Measurements from ENCODE around the gene NEURL2. TPM values are rescaled to one million over a fixed set of nuclear protein-coding genes. Genes with fewer than 3 reads are reported as not detected.

The NEURL2 gene
- total RNA-seq, 1 donor from 2014 or later = 8.4 TPM

DNA sequence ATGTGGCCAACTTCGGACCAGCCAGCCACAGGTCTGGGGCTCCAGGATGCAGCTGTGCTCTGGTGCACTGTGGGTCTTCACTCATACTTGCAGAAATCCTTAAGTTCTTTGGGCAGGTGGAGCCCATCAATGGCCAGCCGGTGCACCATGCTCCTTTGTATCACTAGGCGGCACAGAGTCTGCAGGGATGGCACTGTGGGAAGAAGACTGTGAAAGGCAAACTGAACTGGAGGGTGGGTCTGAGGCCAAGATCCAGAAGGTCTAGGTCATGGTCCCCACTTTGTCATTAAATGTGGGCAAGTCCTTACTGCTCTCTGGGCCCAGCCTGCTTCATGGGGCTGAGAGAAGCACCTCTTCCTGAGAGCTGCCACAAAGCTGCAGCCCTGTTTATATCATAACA, 2.3 kb downstream of the NEURL2 start:
- H3K36me3 Mint-ChIP-seq (ENCODE audit: insufficient read depth) = peaks cover 3% of the 10 kb centered on the region
- no peaks in the 10 kb centered on the region for H3K9me3 Mint-ChIP-seq (ENCODE audit: low read depth)
- no peaks in the 10 kb centered on the region for H3K27me3 Mint-ChIP-seq
- no peak for DNase-seq (ENCODE audit: low spot score, unreplicated experiment)
- TF ChIP-seq, protein P1, sequence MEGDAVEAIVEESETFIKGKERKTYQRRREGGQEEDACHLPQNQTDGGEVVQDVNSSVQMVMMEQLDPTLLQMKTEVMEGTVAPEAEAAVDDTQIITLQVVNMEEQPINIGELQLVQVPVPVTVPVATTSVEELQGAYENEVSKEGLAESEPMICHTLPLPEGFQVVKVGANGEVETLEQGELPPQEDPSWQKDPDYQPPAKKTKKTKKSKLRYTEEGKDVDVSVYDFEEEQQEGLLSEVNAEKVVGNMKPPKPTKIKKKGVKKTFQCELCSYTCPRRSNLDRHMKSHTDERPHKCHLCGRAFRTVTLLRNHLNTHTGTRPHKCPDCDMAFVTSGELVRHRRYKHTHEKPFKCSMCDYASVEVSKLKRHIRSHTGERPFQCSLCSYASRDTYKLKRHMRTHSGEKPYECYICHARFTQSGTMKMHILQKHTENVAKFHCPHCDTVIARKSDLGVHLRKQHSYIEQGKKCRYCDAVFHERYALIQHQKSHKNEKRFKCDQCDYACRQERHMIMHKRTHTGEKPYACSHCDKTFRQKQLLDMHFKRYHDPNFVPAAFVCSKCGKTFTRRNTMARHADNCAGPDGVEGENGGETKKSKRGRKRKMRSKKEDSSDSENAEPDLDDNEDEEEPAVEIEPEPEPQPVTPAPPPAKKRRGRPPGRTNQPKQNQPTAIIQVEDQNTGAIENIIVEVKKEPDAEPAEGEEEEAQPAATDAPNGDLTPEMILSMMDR (IDR thresholded peaks at IDR 0.05; ENCODE audit: unreplicated experiment) = no peak
- peaks cover 8% of the 10 kb centered on the region for H3K4me1 Mint-ChIP-seq (ENCODE audit: low read depth)
- no peak overlapping the region for H3K27ac Mint-ChIP-seq
- no peak overlapping the region for H3K4me3 Mint-ChIP-seq (ENCODE audit: low read depth)

DNA sequence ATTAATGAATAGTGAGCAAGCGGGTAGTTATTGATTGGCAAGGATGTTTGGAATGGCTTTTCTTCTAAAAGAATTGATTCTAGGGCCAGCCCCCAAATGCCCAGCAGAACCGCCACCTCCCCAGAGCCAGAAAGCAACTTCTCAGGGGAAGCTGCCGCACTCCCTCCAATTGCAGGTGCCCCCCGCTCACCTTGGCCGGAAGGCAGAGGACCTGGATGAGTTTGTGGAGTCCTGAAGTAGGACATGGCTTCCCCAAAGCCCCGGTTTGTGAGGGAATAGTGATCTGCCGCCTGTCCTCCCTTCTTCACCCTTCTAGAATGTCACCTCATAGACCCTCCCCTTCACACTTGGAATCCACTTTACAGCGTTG, 3.7 kb downstream of the NEURL2 start, which contains the start of gene SPATA25:
Gene SPATA25 (minus strand): TSS at position 277 of the 370 bp plus-strand sequence. CDS start 32 bp downstream, at position 245.
- H3K27me3 Mint-ChIP-seq = no peaks in the 10 kb centered on the region
- H3K27ac Mint-ChIP-seq = no peak within 1 kb of the TSS
- H3K36me3 Mint-ChIP-seq (ENCODE audit: insufficient read depth) = peaks cover 7% of the 10 kb centered on the region
- H3K9me3 Mint-ChIP-seq (ENCODE audit: low read depth) = no peaks in the 10 kb centered on the region
- no peak within 1 kb of the TSS for H3K4me3 Mint-ChIP-seq (ENCODE audit: low read depth)
- peaks cover 7% of the 10 kb centered on the region for H3K4me1 Mint-ChIP-seq (ENCODE audit: low read depth)
- no peak for DNase-seq (ENCODE audit: low spot score, unreplicated experiment)
- TF ChIP-seq, protein P1 (IDR thresholded peaks at IDR 0.05; ENCODE audit: unreplicated experiment) = no peak

DNA sequence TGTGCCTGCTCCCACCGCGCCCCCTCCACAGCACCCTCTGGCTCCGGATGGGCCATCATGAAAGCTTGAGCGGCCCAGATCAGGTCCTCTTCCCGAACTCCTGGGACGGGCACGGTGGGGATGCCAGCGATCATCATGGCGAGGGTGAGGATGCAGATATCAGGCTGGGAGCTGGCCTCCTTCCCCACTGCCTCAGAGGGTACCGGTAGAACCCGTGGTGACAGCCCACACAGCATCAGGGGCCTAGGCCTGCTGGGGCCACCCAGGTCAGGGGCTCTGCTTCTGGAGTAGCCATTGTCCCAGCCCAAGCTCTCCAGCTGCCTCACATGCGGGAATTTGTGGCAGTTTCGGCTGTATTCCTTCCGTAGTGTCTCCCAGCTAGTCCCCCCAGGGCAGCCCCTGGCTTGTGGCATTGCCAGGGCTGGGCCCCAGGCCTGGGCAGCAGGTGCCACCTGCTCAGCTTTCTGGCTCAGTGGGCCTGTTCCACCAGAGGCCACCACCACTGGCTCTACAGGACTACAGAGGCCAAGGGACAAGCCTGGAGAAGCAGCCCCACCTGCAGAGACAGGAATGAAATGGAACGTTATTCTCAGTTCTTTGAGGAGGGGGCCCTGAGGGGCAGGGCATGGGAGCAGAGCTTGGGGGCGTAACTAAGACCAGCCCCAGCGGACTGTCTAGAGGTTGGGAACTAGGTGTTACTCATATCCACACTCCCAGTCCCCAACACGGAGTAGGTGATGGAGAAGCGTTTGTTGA, 4.2 kb downstream of the NEURL2 start:
- no peak for DNase-seq (ENCODE audit: low spot score, unreplicated experiment)
- no peak overlapping the region for H3K4me3 Mint-ChIP-seq (ENCODE audit: low read depth)
- TF ChIP-seq, protein P1 (IDR thresholded peaks at IDR 0.05; ENCODE audit: unreplicated experiment) = no peak
- no peaks in the 10 kb centered on the region for H3K27me3 Mint-ChIP-seq
- H3K4me1 Mint-ChIP-seq (ENCODE audit: low read depth) = peaks cover 7% of the 10 kb centered on the region
- H3K9me3 Mint-ChIP-seq (ENCODE audit: low read depth) = no peaks in the 10 kb centered on the region
- H3K36me3 Mint-ChIP-seq (ENCODE audit: insufficient read depth) = peaks cover 7% of the 10 kb centered on the region
- no peak overlapping the region for H3K27ac Mint-ChIP-seq

DNA sequence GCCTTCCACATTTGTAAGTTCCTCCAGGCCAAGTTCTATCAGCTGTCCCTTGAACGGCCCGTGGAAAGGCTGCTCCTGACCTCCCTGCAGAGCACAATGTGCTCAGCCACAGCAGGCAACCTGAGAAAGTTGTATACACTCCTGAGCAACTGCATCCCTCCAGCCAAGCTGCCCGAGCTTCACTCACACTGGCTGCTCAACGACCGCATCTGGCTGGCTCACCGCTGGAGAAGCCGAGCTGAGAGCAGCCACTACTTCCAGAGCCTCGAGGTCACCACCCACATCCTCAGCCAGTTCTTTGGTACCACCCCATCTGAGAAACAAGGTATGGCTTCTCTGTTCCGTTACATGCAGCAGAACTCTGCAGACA, 7.9 kb downstream of the NEURL2 start:
- no peak for DNase-seq (ENCODE audit: low spot score, unreplicated experiment)
- Mint-ChIP-seq H3K36me3 (ENCODE audit: insufficient read depth) (peaks cover 7% of the 10 kb centered on the region), H3K27ac (no peak overlapping the region), H3K4me3 (ENCODE audit: low read depth) (peak overlapping the region; percentile 69), H3K9me3 (ENCODE audit: low read depth) (no peaks in the 10 kb centered on the region), H3K27me3 (no peaks in the 10 kb centered on the region), H3K4me1 (ENCODE audit: low read depth) (peaks cover 12% of the 10 kb centered on the region)
- TF ChIP-seq, protein P1 (IDR thresholded peaks at IDR 0.05; ENCODE audit: unreplicated experiment) = no peak

DNA sequence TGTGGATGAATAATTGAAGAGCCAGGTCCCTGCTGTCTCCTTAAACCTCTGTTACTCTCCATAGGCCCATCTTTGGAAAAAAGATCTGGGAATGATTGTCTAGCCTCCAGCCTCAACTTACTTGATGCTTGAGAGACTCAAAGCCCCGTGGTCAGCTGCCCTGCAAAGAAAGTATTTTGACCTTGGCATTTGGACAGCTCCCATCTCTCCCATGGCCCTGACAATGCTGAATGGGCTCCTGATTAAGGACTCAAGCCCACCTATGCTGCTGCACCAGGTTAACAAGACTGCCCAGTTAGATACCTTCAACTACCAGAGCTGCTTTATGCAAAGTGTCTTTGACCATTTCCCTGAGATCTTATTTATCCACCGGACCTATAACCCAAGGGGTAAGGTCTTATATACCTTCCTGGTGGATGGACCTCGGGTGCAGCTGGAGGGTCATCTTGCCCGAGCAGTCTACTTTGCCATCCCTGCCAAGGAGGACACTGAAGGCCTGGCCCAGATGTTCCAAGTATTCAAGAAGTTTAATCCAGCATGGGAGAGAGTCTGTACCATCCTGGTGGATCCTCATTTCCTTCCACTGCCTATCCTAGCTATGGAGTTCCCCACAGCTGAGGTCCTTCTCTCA, 8.4 kb downstream of the NEURL2 start:
- Mint-ChIP-seq H3K36me3 (ENCODE audit: insufficient read depth) (peaks cover 7% of the 10 kb centered on the region), H3K9me3 (ENCODE audit: low read depth) (no peaks in the 10 kb centered on the region), H3K4me1 (ENCODE audit: low read depth) (peaks cover 12% of the 10 kb centered on the region), H3K4me3 (ENCODE audit: low read depth) (peak overlapping the region; percentile 69), H3K27ac (peak overlapping the region; percentile 43), H3K27me3 (no peaks in the 10 kb centered on the region)
- TF ChIP-seq, protein P1 (IDR thresholded peaks at IDR 0.05; ENCODE audit: unreplicated experiment) = no peak
- DNase-seq (ENCODE audit: low spot score, unreplicated experiment) = no peak

Data from progenitor cell of endocrine pancreas (in vitro differentiated cells).